Thoracic aorta (tissue), 2 donors: ENCODE results near the gene POLR3E. TPM values are rescaled to one million over a fixed set of nuclear protein-coding genes. Genes with fewer than 3 reads are reported as not detected.

Experiments
- ATAC-seq: fragments of 150-250 bp; one replicate; pipeline ENCODE4 v1.8.0; 2017; ENCODE audit warnings: low read depth; ENCODE audit not compliant: insufficient number of reproducible peaks, low FRiP score
- DNase-seq: peaks from one replicate; pipeline ENCODE4 v3.0.0-alpha.2; 2020; ENCODE audit warnings: low spot score
- H3K27ac ChIP-seq, 2 donors: fragments of 200-600 bp; sonication (generic); 1 replicate in 1 of 2; 2 replicates in 1 of 2; pipeline ENCODE4 v1.5.1; 2016; ENCODE audit warnings: mild to moderate bottlenecking in 2 of 2, moderate library complexity in 2 of 2
- H3K27me3 ChIP-seq: fragments of 200-600 bp; sonication (generic); replicated peaks from 2 replicates; pipeline ENCODE4 v1.6.0; 2016; ENCODE audit warnings: mild to moderate bottlenecking; ENCODE audit not compliant: insufficient read depth
- H3K36me3 ChIP-seq: fragments of 200-600 bp; sonication (generic); one replicate; pipeline ENCODE4 v1.5.1; 2016
- H3K4me1 ChIP-seq, 2 donors: fragments of 200-600 bp; sonication (generic); 1 replicate in 1 of 2; 2 replicates in 1 of 2; pipeline versions ENCODE4 v1.5.1 to v1.6.0; 2016; ENCODE audit warnings: low read depth in 2 of 2, mild to moderate bottlenecking in 1 of 2; ENCODE audit not compliant: control insufficient read depth in 1 of 2
- H3K4me3 ChIP-seq: fragments of 200-600 bp; sonication (generic); 2 replicates; pipeline ENCODE4 v1.5.1; 2016; ENCODE audit warnings: mild to moderate bottlenecking
- H3K9me3 ChIP-seq: fragments of 200-600 bp; sonication (generic); 2 replicates; pipeline ENCODE4 v1.5.1; 2016
- total RNA-seq, 2 donors: library from RNA; depleted of rRNA; stranded (reverse); fragments of >200 nt; gene quantifications; one replicate each; pipeline versions ENCODE4 v1.1.0 to v1.2.3, GENCODE V29; 2016
- TF ChIP-seq, protein P1 (sequence below): fragments of 200-600 bp; sonication (generic); IDR thresholded peaks from one replicate; pipeline ENCODE4 v1.5.1; 2019; ENCODE audit warnings: antibody characterized with exemption

Gene POLR3E, protein sequence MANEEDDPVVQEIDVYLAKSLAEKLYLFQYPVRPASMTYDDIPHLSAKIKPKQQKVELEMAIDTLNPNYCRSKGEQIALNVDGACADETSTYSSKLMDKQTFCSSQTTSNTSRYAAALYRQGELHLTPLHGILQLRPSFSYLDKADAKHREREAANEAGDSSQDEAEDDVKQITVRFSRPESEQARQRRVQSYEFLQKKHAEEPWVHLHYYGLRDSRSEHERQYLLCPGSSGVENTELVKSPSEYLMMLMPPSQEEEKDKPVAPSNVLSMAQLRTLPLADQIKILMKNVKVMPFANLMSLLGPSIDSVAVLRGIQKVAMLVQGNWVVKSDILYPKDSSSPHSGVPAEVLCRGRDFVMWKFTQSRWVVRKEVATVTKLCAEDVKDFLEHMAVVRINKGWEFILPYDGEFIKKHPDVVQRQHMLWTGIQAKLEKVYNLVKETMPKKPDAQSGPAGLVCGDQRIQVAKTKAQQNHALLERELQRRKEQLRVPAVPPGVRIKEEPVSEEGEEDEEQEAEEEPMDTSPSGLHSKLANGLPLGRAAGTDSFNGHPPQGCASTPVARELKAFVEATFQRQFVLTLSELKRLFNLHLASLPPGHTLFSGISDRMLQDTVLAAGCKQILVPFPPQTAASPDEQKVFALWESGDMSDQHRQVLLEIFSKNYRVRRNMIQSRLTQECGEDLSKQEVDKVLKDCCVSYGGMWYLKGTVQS
- total RNA-seq = 100 to 1,000 TPM in 1 of 2 donors, 10 to 100 TPM in 1; 62.9 to 112 TPM

DNA sequence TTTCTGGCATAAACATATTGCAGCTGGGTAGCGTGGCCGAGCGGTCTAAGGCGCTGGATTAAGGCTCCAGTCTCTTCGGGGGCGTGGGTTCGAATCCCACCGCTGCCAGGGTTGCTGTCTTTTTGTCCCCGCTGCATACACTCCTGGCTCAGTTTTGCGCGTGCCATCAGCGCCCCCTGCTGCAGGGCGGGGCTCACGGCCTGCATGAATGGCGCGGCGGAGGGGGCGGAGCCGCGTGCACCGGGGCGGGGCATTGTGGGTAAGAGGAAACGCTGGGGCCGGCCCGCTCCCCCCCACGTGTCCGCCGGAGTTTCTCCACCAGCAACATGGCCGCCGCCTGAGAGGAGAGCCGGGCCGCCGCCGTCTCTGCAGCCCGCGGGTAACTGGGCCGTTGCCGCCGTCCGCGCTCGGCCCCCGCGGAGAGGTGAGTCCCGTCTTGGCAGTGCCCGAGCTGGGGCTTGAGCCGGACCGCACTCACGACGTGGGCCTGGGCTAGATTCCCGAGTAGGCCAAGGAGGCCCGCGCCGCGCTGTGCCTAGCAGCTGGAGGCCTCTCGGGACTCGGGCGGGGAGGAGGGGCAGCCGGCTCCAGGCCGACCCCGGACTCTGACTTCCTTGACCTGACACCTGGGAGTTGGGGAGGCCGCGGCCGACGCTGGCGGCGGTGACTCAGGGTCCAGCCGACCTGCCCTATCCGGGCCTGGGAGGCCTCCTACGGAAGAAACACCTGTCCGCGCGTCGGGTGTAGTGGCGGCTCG lies at the start of gene POLR3E:
Gene POLR3E, plus strand, starts transcription at position 296 of the 757 bp plus-strand sequence. CDS start 5,560 bp downstream, outside the sequence.
- DNase-seq (peak; percentile 97), ATAC-seq (peak; percentile 75)
- TF ChIP-seq, protein P1, sequence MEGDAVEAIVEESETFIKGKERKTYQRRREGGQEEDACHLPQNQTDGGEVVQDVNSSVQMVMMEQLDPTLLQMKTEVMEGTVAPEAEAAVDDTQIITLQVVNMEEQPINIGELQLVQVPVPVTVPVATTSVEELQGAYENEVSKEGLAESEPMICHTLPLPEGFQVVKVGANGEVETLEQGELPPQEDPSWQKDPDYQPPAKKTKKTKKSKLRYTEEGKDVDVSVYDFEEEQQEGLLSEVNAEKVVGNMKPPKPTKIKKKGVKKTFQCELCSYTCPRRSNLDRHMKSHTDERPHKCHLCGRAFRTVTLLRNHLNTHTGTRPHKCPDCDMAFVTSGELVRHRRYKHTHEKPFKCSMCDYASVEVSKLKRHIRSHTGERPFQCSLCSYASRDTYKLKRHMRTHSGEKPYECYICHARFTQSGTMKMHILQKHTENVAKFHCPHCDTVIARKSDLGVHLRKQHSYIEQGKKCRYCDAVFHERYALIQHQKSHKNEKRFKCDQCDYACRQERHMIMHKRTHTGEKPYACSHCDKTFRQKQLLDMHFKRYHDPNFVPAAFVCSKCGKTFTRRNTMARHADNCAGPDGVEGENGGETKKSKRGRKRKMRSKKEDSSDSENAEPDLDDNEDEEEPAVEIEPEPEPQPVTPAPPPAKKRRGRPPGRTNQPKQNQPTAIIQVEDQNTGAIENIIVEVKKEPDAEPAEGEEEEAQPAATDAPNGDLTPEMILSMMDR = peak; percentile 75
- Histone ChIP-seq H3K27ac (peak within 1 kb of the TSS; percentile 88 to 90), H3K4me3 (peak within 1 kb of the TSS; percentile 93), H3K9me3 (no peaks in the 10 kb centered on the region), H3K4me1 (peaks cover 0 to 21% of the 10 kb centered on the region in 2 donors), H3K27me3 (no peaks in the 10 kb centered on the region), H3K36me3 (no peaks in the 10 kb centered on the region)

DNA sequence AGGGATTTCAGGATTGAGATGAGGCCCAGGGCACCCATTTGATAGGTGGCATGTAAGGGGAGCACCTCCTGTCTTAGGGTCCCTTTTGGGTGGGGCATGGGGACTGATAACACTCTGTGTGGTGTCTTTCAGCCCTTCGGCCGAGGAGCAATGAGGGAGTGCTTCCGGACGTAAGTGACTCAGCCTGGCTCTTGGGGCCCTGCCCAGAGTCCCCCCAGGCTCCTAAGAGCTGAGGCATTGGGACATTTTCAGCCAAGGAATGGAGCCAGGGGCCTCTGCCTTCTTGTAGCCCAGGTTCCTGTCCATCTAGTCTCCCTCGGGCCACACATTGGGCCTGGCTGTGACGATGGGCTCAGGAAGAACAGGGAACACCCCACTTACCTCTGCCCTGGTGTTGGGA lies 46.7 kb upstream of the POLR3E start:
- Histone ChIP-seq H3K9me3 (no peaks in the 10 kb centered on the region), H3K4me1 (no peaks in the 10 kb centered on the region), H3K36me3 (peaks cover 77% of the 10 kb centered on the region), H3K4me3 (no peak overlapping the region), H3K27me3 (no peaks in the 10 kb centered on the region), H3K27ac (peak overlapping the region in 1 of 2 donors; percentile 30)
- TF ChIP-seq, protein P1 = no peak
- no peak for DNase-seq
- ATAC-seq = no peak

DNA sequence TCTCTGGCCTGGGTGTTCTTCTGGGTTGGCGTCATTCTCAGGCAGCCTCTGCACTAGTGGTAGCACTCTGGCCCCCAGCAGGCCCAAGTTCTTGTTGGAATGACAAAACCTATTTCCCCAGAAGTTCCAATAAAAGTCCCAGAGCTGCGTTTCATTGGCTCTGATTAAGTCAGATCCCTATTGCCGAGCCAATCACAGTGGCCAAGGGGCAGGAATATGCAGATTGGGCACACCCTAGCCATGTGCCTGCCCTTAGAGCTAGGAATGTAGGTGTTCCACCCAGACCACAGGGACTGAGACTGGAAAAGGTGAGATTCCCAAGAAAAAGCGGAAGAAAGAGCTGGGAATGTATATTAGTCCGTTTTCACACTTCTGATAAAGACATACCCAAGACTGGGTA lies 44.9 kb upstream of the POLR3E start:
- no peak overlapping the region for H3K4me3 ChIP-seq
- H3K36me3 ChIP-seq = peaks cover 75% of the 10 kb centered on the region
- no peaks in the 10 kb centered on the region for H3K27me3 ChIP-seq
- TF ChIP-seq, protein P1 = no peak
- ATAC-seq = no peak
- H3K9me3 ChIP-seq = no peaks in the 10 kb centered on the region
- no peak for DNase-seq
- no peaks in the 10 kb centered on the region for H3K4me1 ChIP-seq
- H3K27ac ChIP-seq = no peak overlapping the region

DNA sequence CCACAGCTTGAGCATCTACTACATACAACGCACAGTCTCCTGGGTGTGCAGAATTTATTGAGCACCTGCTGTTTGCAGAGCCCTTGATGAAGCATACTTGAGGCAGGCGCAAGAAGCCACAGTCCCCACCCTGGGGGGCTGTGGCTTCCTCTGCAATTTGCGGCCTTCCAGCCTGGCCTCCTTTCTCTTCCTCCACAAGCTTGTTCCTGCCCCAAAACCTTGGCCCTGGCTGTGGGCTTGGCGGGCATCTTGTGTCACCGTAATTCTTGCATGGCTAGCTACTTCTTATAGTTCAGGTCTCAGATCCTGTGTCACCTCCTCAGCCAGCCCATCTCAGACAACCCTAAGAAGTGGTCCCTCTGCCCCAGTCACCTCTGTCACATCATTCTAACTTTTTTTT lies 43.9 kb upstream of the POLR3E start:
- peaks cover 77% of the 10 kb centered on the region for H3K36me3 ChIP-seq
- DNase-seq (no peak), ATAC-seq (no peak)
- no peaks in the 10 kb centered on the region for H3K4me1 ChIP-seq
- TF ChIP-seq, protein P1 = no peak
- H3K4me3 ChIP-seq = no peak overlapping the region
- H3K27ac ChIP-seq = no peak overlapping the region
- no peaks in the 10 kb centered on the region for H3K27me3 ChIP-seq
- no peaks in the 10 kb centered on the region for H3K9me3 ChIP-seq

DNA sequence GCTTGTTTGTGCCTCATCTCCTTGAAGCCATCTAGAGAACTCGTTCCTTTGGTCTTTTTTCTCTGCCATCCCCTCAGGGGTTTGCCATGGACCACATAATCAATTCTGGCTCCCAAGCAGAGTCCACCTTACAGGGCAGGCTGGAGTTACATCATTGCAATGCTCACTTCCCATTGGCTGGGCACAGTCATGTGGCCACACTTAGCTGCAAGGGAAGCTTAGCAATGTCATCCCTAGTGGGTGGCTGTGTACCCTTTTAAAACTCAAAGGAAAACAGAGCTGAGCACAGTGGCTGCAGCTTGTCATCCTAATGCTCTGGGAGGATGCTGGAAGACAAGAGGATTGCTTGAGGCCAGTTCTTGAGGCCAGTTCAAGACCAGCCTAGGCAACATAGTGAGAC lies 41.9 kb upstream of the POLR3E start:
- no peak overlapping the region for H3K27ac ChIP-seq
- ATAC-seq (no peak), DNase-seq (no peak)
- H3K4me1 ChIP-seq = no peaks in the 10 kb centered on the region
- TF ChIP-seq, protein P1 = no peak
- no peaks in the 10 kb centered on the region for H3K27me3 ChIP-seq
- no peak overlapping the region for H3K4me3 ChIP-seq
- peaks cover 75% of the 10 kb centered on the region for H3K36me3 ChIP-seq
- no peaks in the 10 kb centered on the region for H3K9me3 ChIP-seq
